Measurements from ENCODE around the gene HYOU1.

Gene HYOU1

DNA sequence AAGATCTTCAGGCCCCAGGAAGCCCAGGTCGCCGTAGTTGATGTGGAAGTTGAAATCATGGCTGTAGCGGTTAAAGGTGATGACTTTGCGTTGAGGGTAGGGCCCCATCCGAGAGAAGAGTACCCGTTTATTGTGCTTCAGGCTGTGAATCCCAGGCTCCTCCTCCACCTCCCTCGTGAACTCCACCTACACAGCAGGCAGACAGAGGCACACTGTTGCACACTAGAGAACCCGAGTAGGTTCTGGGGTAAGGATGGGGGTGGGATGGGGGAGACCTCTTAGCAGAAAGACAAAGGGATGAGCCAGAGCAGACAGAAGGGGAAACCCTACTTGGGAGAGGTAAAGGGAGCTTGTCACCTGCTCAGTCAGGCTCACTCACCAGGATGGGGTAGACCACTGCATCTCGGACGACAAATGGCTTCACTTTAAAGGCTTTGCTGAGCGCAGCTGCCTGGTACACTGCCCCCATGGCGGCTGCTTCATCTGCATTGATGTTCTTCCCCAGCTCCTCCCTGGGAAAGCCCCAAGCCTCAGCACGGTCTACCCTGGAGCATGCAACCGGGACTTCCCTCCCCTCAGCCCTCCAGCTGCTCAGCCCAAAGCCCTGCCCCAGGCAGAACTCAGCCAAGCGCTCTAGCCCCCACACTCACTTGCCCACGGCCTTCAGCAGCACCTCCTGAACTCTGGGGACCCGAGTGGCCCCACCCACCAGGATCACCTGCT lies 5.4 kb downstream of the HYOU1 start:
- POLR2A ChIA-PET = interaction anchor here (0.9 kb wide), 1 partner anchor 266 kb away, joined by 3 read pairs; the partner anchor contains the start of gene MCAM
- DNase-seq (ENCODE audit: extremely low spot score) = no peak
- CTCF ChIA-PET = no interaction called here
- no peak for TF ChIP-seq FOXM1 (IDR thresholded peaks at IDR 0.05; ENCODE audit: borderline replicate concordance)
- no peak for TF ChIP-seq L3MBTL2 (conservative IDR thresholded peaks at IDR 0.05)
- TF ChIP-seq, protein P1, sequence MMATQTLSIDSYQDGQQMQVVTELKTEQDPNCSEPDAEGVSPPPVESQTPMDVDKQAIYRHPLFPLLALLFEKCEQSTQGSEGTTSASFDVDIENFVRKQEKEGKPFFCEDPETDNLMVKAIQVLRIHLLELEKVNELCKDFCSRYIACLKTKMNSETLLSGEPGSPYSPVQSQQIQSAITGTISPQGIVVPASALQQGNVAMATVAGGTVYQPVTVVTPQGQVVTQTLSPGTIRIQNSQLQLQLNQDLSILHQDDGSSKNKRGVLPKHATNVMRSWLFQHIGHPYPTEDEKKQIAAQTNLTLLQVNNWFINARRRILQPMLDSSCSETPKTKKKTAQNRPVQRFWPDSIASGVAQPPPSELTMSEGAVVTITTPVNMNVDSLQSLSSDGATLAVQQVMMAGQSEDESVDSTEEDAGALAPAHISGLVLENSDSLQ (IDR thresholded peaks at IDR 0.05) = no peak
- no peak for TF ChIP-seq BHLHE40 (IDR thresholded peaks at IDR 0.05; ENCODE audit: borderline replicate concordance)
- no peak for TF ChIP-seq ZNF384 (IDR thresholded peaks at IDR 0.05)
- no peak for TF ChIP-seq ARNT (IDR thresholded peaks at IDR 0.05)
- TF ChIP-seq SUZ12 (IDR thresholded peaks at IDR 0.05) = no peak
- no peak for TF ChIP-seq FOXK2 (IDR thresholded peaks at IDR 0.05)

DNA sequence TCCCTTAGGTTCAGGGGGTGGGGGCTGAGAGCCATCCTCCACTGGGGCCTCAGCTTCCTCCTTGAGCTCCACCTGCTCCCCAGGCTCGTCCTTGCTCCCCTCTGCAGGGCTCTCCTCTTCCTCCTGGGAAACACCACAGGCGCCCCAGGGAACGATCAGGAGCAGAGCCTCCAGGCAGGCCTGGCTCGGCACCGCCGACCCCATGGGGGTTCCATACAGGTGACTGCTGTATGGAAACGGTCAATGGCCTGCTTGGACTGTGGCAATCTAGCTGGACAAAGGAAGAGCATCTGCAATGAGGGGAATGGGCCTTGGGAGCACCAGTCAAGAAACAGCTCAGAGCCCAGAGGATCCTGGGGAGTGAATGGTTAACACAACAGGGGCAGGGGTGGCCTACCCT lies 7.9 kb downstream of the HYOU1 start:
- CTCF ChIA-PET = no interaction called here
- TF ChIP-seq HDGF (IDR thresholded peaks at IDR 0.05; ENCODE audit: borderline replicate concordance) (no peak), BHLHE40 (IDR thresholded peaks at IDR 0.05; ENCODE audit: borderline replicate concordance) (no peak), TARDBP (IDR thresholded peaks at IDR 0.05) (no peak), CTBP1 (IDR thresholded peaks at IDR 0.05; ENCODE audit: borderline replicate concordance) (no peak), SP1 (IDR thresholded peaks at IDR 0.05) (no peak), LEF1 (IDR thresholded peaks at IDR 0.05; ENCODE audit: borderline replicate concordance) (no peak), ELF4 (IDR thresholded peaks at IDR 0.05) (no peak), L3MBTL2 (conservative IDR thresholded peaks at IDR 0.05) (no peak), NFRKB (IDR thresholded peaks at IDR 0.05) (no peak), ARNT (IDR thresholded peaks at IDR 0.05) (no peak), ZNF384 (IDR thresholded peaks at IDR 0.05) (no peak), SUZ12 (IDR thresholded peaks at IDR 0.05) (no peak), FOXA1 (IDR thresholded peaks at IDR 0.05) (no peak)
- TF ChIP-seq, protein P1 (IDR thresholded peaks at IDR 0.05) = no peak
- POLR2A ChIA-PET = no interaction called here
- DNase-seq (ENCODE audit: extremely low spot score) = no peak

DNA sequence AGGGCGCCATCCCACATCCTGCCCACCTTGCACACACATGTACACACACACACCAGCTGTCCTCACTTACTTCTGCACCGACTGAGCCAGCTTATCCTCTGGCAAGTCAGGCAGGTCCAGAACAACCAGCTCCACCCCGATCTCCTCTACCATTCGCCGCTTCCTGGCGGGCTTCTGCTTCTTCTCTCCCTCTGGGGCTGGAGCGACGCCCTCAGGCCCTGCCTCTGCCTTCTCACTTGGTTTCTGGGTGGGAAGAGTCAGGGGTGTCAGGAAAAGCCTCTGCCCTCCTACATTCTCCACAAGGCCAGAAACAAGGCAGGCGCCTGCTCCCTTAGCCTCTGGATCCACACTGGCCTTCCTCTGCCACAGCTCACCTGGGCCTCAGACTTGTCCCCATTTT lies 8.4 kb downstream of the HYOU1 start:
- CTCF ChIA-PET = no interaction called here
- no peak for DNase-seq (ENCODE audit: extremely low spot score)
- POLR2A ChIA-PET = interaction anchor here (1.2 kb wide), 1 partner anchor 8 kb away, joined by 6 read pairs; the partner anchor contains the start of gene HYOU1
- TF ChIP-seq SP1 (IDR thresholded peaks at IDR 0.05) (no peak), ELF4 (IDR thresholded peaks at IDR 0.05) (no peak), NFRKB (IDR thresholded peaks at IDR 0.05) (no peak), LEF1 (IDR thresholded peaks at IDR 0.05; ENCODE audit: borderline replicate concordance) (no peak), CTBP1 (IDR thresholded peaks at IDR 0.05; ENCODE audit: borderline replicate concordance) (no peak), FOXM1 (IDR thresholded peaks at IDR 0.05; ENCODE audit: borderline replicate concordance) (no peak), SUZ12 (IDR thresholded peaks at IDR 0.05) (no peak), ARNT (IDR thresholded peaks at IDR 0.05) (no peak), ZNF384 (IDR thresholded peaks at IDR 0.05) (no peak), FOXA1 (IDR thresholded peaks at IDR 0.05) (no peak), L3MBTL2 (conservative IDR thresholded peaks at IDR 0.05) (no peak), HDGF (IDR thresholded peaks at IDR 0.05; ENCODE audit: borderline replicate concordance) (no peak), TARDBP (IDR thresholded peaks at IDR 0.05) (no peak)

DNA sequence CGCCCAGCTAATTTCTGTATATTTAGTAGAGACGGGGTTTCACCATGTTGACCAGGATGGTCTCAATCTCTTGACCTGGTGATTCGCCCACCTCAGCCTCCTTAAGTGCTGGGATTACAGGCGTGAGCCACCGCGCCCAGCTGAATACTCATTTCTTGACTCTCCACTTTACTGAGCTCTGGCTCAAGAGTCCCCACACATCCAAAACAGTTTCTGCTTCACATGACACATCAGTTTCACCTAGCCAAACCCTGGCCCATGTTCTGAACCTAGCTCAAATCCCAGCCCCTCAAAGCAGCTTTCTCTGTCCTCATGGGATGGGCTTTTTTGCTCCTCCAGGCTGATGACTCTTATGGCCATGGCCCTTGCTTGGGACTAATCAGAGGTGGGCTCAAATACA lies 9.8 kb downstream of the HYOU1 start:
- POLR2A ChIA-PET = interaction anchor here (1.1 to 1.2 kb wide), 3 partner anchors 9 to 47 kb away, joined by 4 to 6 read pairs (median 5); partner anchors contain the start of gene HYOU1
- CTCF ChIA-PET = interaction anchor here (0.8 kb wide), 1 partner anchor 12 kb away, joined by 3 read pairs; no protein-coding TSS in a partner anchor
- no peak for DNase-seq (ENCODE audit: extremely low spot score)
- no peak for TF ChIP-seq NFRKB (IDR thresholded peaks at IDR 0.05)

DNA sequence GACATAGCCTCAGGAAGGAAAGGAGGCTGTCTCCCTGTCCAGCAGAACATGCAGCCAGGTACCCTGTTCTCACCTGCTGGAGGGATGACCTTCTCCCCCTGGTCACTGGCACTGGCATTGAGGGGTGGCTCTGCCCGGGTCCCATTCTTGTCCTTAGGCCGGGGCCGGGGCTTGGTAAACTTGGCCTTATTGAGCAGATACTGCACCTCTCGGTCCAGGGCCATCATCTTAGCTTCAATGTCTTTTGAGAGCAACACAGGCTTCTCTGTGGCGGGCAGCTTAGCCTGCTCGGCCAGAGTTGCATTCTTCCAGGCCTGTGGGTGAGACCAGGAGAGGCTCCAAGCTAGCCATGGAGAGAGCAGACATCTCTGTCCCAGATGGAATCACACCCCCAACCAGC lies 10.5 kb downstream of the HYOU1 start:
- ChIA-PET CTCF (no interaction called here), POLR2A (interaction anchor here (1.1 to 1.2 kb wide), 2 partner anchors 10 to 48 kb away, joined by 4 to 5 read pairs; a partner anchor contains a TSS)
- DNase-seq (ENCODE audit: extremely low spot score) = no peak
- TF ChIP-seq LEF1 (IDR thresholded peaks at IDR 0.05; ENCODE audit: borderline replicate concordance) (no peak), NFRKB (IDR thresholded peaks at IDR 0.05) (no peak), FOXK2 (IDR thresholded peaks at IDR 0.05) (no peak), SP1 (IDR thresholded peaks at IDR 0.05) (no peak), ELF4 (IDR thresholded peaks at IDR 0.05) (no peak), SUZ12 (IDR thresholded peaks at IDR 0.05) (no peak), HDGF (IDR thresholded peaks at IDR 0.05; ENCODE audit: borderline replicate concordance) (no peak), TARDBP (IDR thresholded peaks at IDR 0.05) (no peak), L3MBTL2 (conservative IDR thresholded peaks at IDR 0.05) (no peak), FOXM1 (IDR thresholded peaks at IDR 0.05; ENCODE audit: borderline replicate concordance) (no peak), FOXA1 (IDR thresholded peaks at IDR 0.05) (no peak), CTBP1 (IDR thresholded peaks at IDR 0.05; ENCODE audit: borderline replicate concordance) (no peak), ZNF384 (IDR thresholded peaks at IDR 0.05) (no peak), ARNT (IDR thresholded peaks at IDR 0.05) (no peak), BHLHE40 (IDR thresholded peaks at IDR 0.05; ENCODE audit: borderline replicate concordance) (no peak)
- TF ChIP-seq, protein P1 (IDR thresholded peaks at IDR 0.05) = no peak

DNA sequence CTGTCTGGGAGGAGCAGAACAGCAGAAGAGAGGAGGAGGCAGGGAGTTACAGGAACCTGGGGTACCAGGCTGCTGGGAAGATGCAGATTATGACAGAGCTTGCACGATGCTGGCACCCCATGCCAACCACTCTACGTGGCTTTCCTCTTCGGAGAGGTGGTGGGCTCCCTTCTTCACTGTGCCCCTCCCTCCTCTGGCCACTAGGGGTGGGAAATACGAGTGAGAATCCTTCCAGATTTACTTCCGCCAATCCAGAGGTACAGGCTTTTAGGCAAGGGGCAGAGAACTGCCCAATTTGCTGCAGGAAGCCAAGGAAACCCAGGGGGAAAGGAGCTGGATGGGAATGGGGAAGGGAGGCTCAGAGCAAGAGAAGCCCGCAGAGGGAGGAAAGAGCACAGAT lies 12.3 kb downstream of the HYOU1 start:
- peak; percentile 39 for DNase-seq (ENCODE audit: extremely low spot score)
- ChIA-PET POLR2A (no interaction called here), CTCF (no interaction called here)
- TF ChIP-seq ZNF384 (IDR thresholded peaks at IDR 0.05) (no peak), ELF4 (IDR thresholded peaks at IDR 0.05) (no peak), FOXM1 (IDR thresholded peaks at IDR 0.05; ENCODE audit: borderline replicate concordance) (no peak), SUZ12 (IDR thresholded peaks at IDR 0.05) (no peak), FOXK2 (IDR thresholded peaks at IDR 0.05) (no peak), FOXA1 (IDR thresholded peaks at IDR 0.05) (no peak)

Measured in HEK293T (cell line).